GM08714 (cell line): ENCODE results near the gene SLC1A4.
"Not testable (repeated sequence)": the region's sequence is repeated elsewhere in the genome, so short reads cannot be mapped to it uniquely, and the experiment has no call there.

Source experiments
- H3K4me3 ChIP-seq: fragments of 200-500 bp; sonication (Bioruptor generic); 2 replicates; pipeline ENCODE4 v1.5.1; 2014; ENCODE audit warnings: mild to moderate bottlenecking, low read length, inconsistent platforms
- ZNF274 ChIP-seq: IDR thresholded peaks from 2 replicates; pipeline ENCODE4 v1.6.1; 2012; ENCODE audit warnings: mild to moderate bottlenecking, low read depth, low read length

The SLC1A4 gene

GRCh38 chr2:65021709-65022108 lies 32.5 kb downstream of the SLC1A4 start:
- no peak overlapping the region for H3K4me3 ChIP-seq
- TF ChIP-seq ZNF274 = no peak

GRCh38 chr2:65022189-65022588 lies 33.0 kb downstream of the SLC1A4 start:
- no peak for TF ChIP-seq ZNF274
- H3K4me3 ChIP-seq = no peak overlapping the region

DNA sequence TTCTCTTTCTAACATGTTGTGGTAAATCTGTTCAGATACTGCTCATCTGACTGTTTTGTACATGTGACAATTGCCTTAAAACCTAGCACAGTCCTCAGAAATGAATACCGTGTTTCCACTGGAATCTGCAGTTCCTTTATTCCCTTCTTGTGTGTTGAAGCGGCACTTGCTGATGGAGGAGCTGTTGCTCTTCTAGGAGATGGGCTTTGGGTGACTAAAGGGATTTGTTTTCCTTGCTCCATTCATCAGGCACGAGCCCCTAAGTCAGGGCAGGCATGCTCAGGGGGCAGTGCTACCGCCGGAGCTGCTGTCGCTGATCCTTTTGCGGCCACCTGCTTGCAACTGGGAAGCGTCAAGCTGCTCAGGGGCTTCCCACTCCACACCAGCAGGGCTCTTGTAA lies 34.5 kb downstream of the SLC1A4 start:
- no peak for TF ChIP-seq ZNF274
- H3K4me3 ChIP-seq = no peak overlapping the region

DNA sequence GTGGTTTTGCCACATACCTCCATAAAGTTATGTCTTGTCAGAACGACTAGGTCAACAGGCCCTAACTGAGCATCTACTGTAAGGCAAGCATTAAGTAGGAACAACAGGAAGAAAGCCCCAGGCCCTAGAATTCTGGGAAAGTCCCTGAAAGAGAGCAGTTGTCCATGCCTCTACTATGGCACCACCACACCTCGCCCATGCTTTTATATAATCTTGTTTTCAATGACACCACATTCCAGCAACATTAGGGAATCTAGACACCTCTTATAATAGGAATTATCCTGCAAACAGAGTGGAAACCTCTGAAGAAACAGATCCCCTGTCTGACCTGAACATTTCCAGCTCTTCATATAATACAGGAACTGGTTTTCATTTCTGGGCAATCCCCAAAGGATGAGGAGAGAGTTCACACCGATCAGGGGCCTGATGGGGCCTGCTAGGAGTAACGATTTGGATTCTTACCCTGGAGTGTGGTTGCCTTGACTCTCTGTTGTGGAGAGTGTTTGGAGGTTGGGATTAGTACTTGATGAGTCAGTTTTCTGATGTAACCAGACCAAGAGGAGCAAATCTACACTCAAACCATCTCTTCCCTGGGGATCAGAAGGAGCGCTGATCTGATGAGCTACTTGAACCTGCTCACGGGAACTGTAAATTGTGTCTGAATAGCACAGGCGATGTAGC lies 35.1 kb downstream of the SLC1A4 start:
- no peak for TF ChIP-seq ZNF274
- H3K4me3 ChIP-seq = no peak overlapping the region

DNA sequence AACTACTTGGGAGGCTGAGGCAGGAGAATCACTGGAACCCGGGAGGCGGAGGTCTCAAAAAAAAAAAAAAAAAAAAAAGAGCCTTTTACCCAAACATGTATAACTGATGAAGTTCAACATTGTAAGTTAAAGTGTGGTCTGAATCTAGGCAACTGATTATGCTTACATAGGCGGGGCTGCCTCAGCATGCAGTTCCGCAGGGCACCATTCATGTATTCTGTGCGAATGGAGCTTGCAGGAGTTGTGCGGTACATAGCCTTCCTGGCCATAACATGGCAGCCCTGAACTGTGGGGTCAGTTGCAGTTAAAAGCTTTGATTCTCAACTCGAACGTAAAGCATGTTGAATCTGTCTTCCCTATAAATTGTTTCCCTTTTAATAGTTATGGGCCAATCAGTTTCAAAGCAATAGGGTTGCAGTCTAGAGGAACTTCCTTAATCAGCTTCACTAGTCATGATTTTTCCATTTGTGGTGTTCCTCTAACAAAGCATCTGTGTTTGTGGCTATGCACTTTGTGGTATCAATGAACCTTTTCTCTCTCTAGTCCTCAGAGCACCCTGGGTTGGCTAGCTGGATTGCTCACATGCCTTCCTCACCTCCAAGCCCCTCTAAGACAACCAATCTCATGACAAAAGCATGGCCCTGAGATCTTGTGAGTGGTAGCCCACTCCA lies 36.4 kb downstream of the SLC1A4 start:
- TF ChIP-seq ZNF274 = no peak
- H3K4me3 ChIP-seq = no peak overlapping the region

- no peak for TF ChIP-seq ZNF274
- H3K4me3 ChIP-seq = no peak overlapping the region
Measured at GRCh38 chr2:65026154-65026553, 37.0 kb downstream of the SLC1A4 start.

GRCh38 chr2:65026704-65027464 lies 37.7 kb downstream of the SLC1A4 start:
- TF ChIP-seq ZNF274 = no peak
- H3K4me3 ChIP-seq = no peak overlapping the region; the same call in 1 of the 2 replicates

DNA sequence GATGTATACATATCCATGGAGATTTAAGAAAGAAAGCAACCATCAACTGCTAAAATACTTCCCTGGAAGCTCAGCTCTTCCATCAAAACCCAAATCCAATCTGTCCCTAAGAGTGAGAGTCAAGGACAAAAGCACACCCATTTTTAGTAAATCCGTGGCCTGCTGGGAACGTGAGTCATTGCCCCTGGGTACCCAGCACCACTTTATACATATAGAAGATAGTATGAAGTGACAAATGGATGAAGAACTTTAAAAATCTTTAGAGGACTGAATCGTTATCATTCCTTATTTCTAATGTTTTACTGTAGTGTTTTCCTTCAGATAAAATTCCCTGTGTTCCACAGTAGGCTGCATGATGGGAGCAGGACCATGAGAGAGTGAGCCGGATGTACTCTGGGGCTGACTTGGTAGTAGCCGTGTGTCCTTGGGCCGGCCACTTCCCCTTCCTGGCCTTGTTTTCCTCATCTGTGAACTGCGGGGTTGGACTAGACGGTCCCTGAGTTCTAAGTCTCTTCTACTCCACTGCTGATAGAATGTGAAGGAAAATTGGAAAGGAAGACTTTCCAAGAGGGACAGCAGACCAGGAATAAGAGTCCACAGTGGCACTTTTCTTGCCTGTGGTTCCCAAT lies 38.5 kb downstream of the SLC1A4 start:
- H3K4me3 ChIP-seq = no peak overlapping the region
- TF ChIP-seq ZNF274 = no peak

DNA sequence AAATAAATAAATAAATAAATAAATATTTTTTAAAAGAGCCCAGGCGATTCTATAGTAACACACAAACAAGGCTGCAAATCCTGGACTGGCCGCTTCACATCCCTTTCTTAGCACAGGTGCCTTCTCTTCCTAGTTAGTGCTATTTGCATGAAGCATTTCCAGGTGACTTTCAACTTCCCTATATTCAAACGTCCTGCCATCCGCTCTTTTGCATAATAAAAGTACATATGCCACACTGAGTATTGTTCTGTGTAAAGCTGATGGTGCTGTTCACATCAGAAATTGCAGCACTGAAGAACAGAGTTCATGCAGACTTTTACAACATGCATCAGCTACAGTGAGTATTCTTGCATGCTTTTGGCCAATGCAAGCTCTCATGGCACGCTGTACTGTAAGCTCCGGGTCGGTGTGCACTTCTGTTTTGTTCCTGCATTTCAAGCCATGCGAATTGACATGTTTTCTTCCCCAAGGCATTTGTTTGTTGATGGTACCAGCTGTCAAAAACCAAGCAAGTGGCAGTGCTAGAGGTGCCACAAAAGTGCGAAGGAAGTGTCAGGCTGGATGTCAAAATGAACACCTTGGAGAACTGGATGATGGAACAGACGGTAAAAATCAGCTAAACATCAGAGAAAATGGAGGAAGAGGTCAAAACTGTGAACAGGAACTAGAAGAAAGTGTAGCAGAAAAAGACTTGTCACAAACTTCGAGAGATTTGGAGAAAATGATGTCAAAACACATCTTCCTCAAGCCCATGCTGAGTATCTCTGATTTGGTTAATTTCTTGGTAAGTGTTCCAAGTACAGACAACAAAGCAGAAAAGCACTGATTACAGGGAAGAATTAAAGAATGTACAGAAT lies 41.5 kb downstream of the SLC1A4 start:
- H3K4me3 ChIP-seq = peak overlapping the region; percentile 83; the same call in 1 of the 2 replicates
- TF ChIP-seq ZNF274 = no peak

GRCh38 chr2:65031341-65032018 lies 42.3 kb downstream of the SLC1A4 start:
- no peak for TF ChIP-seq ZNF274
- H3K4me3 ChIP-seq = peak overlapping the region; percentile 83; the same call in 1 of the 2 replicates

GRCh38 chr2:65032019-65032975 lies 43.1 kb downstream of the SLC1A4 start:
- no peak for TF ChIP-seq ZNF274
- H3K4me3 ChIP-seq = peak overlapping the region; percentile 38; the same call in 1 of the 2 replicates

DNA sequence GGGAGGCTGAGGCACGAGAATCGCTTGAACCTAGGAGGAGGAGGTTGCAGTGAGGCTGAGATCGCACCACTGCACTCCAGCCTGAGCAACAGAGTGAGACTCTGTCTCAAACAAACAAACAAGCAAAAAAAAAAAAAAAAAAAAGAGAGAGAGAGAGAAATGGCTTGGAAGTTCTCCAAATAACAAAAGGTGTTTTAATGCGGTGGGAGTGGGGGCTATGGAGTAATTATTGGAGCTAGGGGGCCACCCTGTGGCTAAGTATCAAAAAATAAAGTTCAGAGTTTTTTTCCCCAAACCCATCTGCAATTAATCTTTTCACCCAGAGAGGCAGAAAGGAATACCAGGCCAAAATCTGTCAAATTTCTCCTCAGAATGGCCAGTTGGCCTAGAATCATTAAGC lies 44.0 kb downstream of the SLC1A4 start:
- no peak overlapping the region for H3K4me3 ChIP-seq
- no peak for TF ChIP-seq ZNF274

GRCh38 chr2:65033667-65034066 lies 44.5 kb downstream of the SLC1A4 start:
- H3K4me3 ChIP-seq = not testable (repeated sequence)
